Activated CD8-positive, alpha-beta T cell treated with anti-CD3 and anti-CD28 coated beads, Interleukin-2, amount 10 ng/mL, durations not matched to agents 7 days and 5 days (primary cell): ENCODE results near the gene RBM12. TPM values are rescaled to one million over a fixed set of nuclear protein-coding genes. Genes with fewer than 3 reads are reported as not detected.
"Not testable (repeated sequence)": the region's sequence is repeated elsewhere in the genome, so short reads cannot be mapped to it uniquely, and the experiment has no call there.

Source experiments
- ATAC-seq: fragments of 150-1000 bp; cut with Tn5 transposase; one replicate; pipeline ENCODE4 v1.10.0; 2021; ENCODE audit warnings: moderate library complexity
- CTCF ChIA-PET: fragments of 350-600 bp; sonication (Branson Sonifier 250); formaldehyde crosslinking; loops from one replicate; lab custom pipeline; 2021; ENCODE audit warnings: antibody characterized with exemption; lab: Charles Lee
- POLR2A ChIA-PET: fragments of 350-600 bp; sonication (Branson Sonifier 250); formaldehyde crosslinking; loops from one replicate; lab custom pipeline; 2021; ENCODE audit warnings: antibody characterized with exemption; lab: Charles Lee
- DNase-seq: peaks from one replicate; pipeline ENCODE4 v3.0.0-alpha.2; 2020
- H3K27ac Mint-ChIP-seq: one replicate; pipeline ENCODE4 v1.8.0; 2021; ENCODE audit warnings: mild to moderate bottlenecking, mixed read lengths
- H3K27me3 Mint-ChIP-seq: one replicate; pipeline ENCODE4 v1.8.0; 2021; ENCODE audit warnings: low read depth, mixed read lengths
- H3K36me3 Mint-ChIP-seq: one replicate; pipeline ENCODE4 v1.8.0; 2021; ENCODE audit warnings: low read depth, mixed read lengths
- H3K4me1 Mint-ChIP-seq: one replicate; pipeline ENCODE4 v1.8.0; 2021; ENCODE audit warnings: low read depth, mixed read lengths
- H3K4me3 Mint-ChIP-seq: one replicate; pipeline ENCODE4 v1.8.0; 2021; ENCODE audit warnings: mild to moderate bottlenecking, mixed read lengths
- H3K9me3 Mint-ChIP-seq: one replicate; pipeline ENCODE4 v1.8.0; 2022; ENCODE audit warnings: mixed read lengths; ENCODE audit not compliant: insufficient read depth
- total RNA-seq, 2 experiments: library from RNA; stranded (reverse); gene quantifications; one replicate each; pipeline ENCODE4 v1.2.3, GENCODE V29; 2021

Gene RBM12
- total RNA-seq, 2 experiments from 2014 or later = 112 to 119 TPM

DNA sequence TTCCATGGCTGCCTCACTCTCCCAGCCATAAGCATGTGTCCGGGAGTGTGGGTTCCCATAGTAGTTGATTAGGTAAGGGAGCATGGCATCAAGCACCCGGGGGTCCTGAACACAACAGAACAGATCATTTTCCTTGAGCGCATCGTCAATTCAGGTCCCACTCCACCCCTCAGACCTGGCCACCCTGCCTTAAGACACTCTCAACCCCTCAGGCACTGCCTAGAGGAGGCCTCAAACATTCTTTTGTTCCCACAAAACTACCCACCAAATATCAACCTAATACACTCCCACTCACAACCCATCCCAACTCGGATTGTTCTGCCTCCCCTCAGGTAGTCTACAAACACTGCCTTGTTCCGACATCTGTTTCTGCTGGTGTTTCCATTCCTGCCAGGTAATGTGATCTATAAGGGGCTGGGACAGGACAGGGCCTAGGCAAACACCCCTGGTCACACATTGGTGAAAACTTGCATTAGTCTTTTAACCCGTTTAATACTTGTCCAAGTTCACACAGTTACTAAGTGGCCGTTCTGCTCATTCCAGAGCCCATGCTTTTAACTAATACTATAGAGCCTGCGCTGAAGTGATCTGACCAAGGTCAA is 33.1 kb upstream of the RBM12 start:
- ATAC-seq (no peak), DNase-seq (no peak)
- H3K27ac Mint-ChIP-seq = peak overlapping the region; percentile 88
- H3K4me1 Mint-ChIP-seq = peaks cover 43% of the 10 kb centered on the region
- H3K36me3 Mint-ChIP-seq = peaks cover 53% of the 10 kb centered on the region
- no peaks in the 10 kb centered on the region for H3K27me3 Mint-ChIP-seq
- H3K4me3 Mint-ChIP-seq = peak overlapping the region; percentile 84
- CTCF ChIA-PET = no interaction called here
- no peaks in the 10 kb centered on the region for H3K9me3 Mint-ChIP-seq
- POLR2A ChIA-PET = no interaction called here

DNA sequence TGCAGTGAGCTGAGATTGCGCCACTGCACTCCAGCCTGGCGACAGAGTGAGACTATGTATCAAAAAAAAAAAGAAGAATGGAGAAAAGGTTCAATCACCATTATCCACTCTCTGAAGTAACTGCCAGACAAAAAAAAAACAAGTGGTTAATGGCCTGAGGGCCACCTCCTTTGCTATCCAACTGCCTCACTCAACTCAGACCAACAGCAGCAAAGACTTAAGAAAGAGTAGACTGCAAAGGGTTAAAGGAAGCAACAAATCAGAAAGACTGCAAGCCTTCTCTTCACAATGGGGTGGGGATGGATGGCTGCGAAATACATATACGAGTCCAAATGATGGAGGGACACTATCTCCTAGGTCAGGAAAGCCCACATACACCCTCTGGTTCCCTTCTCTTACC is 31.3 kb upstream of the RBM12 start:
- ChIA-PET CTCF (no interaction called here), POLR2A (no interaction called here)
- Mint-ChIP-seq H3K36me3 (peaks cover 39% of the 10 kb centered on the region), H3K4me1 (peaks cover 37% of the 10 kb centered on the region), H3K27me3 (no peaks in the 10 kb centered on the region), H3K9me3 (no peaks in the 10 kb centered on the region), H3K27ac (no peak overlapping the region), H3K4me3 (no peak overlapping the region)
- ATAC-seq = no peak
- DNase-seq = no peak

DNA sequence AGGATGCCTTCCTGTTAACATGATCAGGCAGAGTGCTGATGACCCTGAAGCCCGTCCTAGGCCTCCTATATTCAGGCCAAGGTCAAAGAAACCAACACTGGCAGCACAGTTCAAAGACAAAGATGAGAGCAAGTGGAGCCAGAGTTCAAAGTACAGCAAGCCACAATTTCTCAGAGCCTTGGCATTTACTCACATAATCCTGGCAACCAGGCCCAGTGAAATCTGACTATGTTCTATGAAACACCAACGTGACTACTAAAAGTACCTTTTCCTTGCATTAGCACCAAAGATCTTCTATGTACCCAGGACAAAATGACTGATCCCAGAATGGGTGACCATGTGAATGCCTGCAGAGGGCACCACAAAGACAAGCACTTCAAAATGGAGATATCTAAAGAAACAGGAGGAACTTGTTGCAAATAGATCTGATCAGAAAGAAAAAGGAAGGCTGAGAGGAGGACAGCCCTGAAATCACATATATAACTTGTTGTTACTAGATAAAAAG is 30.6 kb upstream of the RBM12 start:
- peaks cover 40% of the 10 kb centered on the region for H3K36me3 Mint-ChIP-seq
- DNase-seq (no peak), ATAC-seq (no peak)
- peaks cover 30% of the 10 kb centered on the region for H3K4me1 Mint-ChIP-seq
- H3K4me3 Mint-ChIP-seq = no peak overlapping the region
- ChIA-PET CTCF (no interaction called here), POLR2A (no interaction called here)
- H3K27me3 Mint-ChIP-seq = no peaks in the 10 kb centered on the region
- H3K27ac Mint-ChIP-seq = no peak overlapping the region
- H3K9me3 Mint-ChIP-seq = no peaks in the 10 kb centered on the region

DNA sequence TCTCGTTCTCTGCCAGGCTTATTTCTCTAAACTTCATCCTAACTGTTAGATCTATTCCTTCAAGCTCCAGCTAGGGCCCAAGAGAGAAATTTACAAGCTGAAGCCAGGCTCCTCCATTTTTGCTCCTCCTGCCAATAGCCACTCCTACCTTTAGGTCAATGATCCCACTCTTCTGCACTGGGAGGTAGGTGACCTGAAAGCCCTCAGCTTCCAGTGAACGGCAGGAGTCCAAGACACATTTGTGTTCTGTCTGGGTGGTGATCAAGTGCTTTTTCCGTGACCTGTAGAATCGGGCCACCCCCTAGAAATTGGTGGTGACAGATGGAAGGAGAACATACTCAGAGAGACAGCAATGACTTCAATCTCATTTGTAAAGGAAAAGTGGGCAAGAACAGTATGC is 25.6 kb upstream of the RBM12 start:
- H3K9me3 Mint-ChIP-seq = no peaks in the 10 kb centered on the region
- ATAC-seq = no peak
- DNase-seq = no peak
- peaks cover 36% of the 10 kb centered on the region for H3K36me3 Mint-ChIP-seq
- ChIA-PET POLR2A (interaction anchor here (0.6 kb wide), 1 partner anchor 73 kb away, joined by 3 read pairs; no protein-coding TSS in a partner anchor), CTCF (no interaction called here)
- H3K27ac Mint-ChIP-seq = no peak overlapping the region
- no peak overlapping the region for H3K4me3 Mint-ChIP-seq
- H3K27me3 Mint-ChIP-seq = no peaks in the 10 kb centered on the region
- peaks cover 2% of the 10 kb centered on the region for H3K4me1 Mint-ChIP-seq

DNA sequence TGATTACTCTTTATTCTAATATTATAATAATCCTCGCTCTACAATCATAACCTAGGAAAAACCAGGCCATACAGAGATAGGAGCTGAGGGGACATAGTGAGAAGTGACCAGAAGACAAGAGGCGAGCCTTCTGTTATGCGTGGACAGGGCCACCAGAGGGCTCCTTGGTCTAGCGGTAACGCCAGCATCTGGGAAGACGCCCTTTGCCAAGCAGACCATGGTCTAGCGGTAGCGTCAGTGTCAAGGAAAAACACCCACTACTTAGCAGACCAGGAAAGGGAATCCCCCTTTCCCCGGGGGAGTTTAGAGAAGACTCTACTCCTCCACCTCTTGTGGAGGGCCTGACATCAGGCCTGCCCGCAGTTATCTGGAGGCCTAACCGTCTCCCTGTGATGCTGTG is 22.2 kb upstream of the RBM12 start:
- DNase-seq, H3K4me3 Mint-ChIP-seq, POLR2A ChIA-PET, ATAC-seq, CTCF ChIA-PET, H3K9me3 Mint-ChIP-seq, H3K27me3 Mint-ChIP-seq, H3K4me1 Mint-ChIP-seq, H3K27ac Mint-ChIP-seq: not testable (repeated sequence)
- peaks cover 28% of the 10 kb centered on the region for H3K36me3 Mint-ChIP-seq

DNA sequence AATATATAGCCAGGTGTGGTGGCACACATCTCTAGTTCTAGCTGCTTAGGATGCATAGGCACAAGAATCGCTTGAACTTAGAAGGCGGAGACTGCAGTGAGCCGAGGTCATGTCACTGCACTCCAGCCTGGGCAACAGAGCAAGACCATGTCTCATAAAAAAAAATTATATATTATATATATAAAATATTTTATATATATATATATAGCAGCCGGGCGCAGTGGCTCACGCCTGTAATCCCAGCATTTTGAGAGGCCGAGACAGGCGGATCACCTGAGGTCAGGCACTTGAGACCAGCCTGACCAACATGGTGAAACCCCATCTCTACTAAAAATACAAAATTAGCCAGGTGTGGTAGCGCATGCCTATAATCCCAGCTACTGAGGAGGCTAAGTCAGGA is 20.7 kb upstream of the RBM12 start:
- peaks cover 28% of the 10 kb centered on the region for H3K36me3 Mint-ChIP-seq
- H3K4me1 Mint-ChIP-seq, H3K9me3 Mint-ChIP-seq, ATAC-seq, DNase-seq, H3K4me3 Mint-ChIP-seq, POLR2A ChIA-PET, H3K27me3 Mint-ChIP-seq, H3K27ac Mint-ChIP-seq: not testable (repeated sequence)
- CTCF ChIA-PET = interaction anchor here (0.7 to 1.1 kb wide), 2 partner anchors 26 to 222 kb away, joined by 3 read pairs; no protein-coding TSS in a partner anchor

DNA sequence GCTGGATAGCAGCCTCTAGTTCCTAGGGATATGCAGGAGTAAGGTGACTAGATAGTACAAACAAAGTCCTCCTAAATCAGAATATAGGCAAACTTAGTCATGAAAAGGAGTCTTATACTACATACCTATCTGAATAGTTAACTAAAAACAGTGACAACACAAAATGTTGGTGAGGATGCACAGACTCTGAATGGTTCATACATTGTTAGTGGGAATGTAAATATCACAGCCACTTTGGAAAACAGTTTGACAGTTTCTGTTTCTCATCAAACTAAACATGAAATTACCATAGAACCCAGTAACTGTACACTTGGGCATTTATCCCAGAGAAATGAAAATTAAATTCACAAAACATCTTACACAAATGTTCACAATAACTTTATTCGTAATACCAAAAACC is 17.3 kb upstream of the RBM12 start:
- no peak overlapping the region for H3K27ac Mint-ChIP-seq
- no peaks in the 10 kb centered on the region for H3K4me1 Mint-ChIP-seq

DNA sequence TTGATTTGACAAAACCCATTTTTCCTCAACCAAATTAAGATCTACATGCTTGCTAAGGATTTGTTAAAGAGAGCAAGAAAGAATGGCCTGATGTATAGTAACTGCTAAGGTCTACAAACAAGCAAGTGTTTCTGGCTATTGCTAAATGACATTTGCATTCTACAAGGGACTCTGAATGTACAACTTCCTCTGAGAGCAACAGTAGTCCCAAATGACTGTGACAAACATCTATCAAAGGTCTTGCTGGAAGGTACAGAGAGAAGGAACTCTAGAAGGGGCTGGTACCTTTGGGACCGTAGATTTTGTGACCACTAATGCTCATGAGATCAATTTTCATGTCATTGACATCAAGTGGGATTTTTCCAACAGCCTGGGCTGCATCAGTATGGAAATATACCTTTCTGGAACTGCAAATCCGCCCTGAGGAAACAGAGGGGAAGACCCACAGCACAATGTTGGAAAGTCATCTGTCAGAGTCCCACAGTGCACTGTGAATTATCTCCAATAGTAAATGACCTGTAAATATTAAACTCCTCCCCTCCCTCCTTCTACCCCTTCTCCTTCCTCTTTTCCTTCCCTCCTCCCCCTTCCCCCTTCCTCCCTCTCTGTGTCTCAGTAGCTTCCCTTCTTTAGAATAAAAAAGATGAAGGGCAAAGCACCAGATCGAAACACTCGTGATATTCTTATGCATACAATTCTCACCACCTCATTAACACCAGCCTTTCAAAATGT is 15.9 kb upstream of the RBM12 start:
- no peak overlapping the region for H3K27ac Mint-ChIP-seq
- H3K4me1 Mint-ChIP-seq = no peaks in the 10 kb centered on the region
- H3K4me3 Mint-ChIP-seq = no peak overlapping the region
- no peak for ATAC-seq
- no peak for DNase-seq
- ChIA-PET CTCF (interaction anchor here (0.6 to 1.1 kb wide), 2 partner anchors 62 to 619 kb away, joined by 3 read pairs; no protein-coding TSS in a partner anchor), POLR2A (no interaction called here)
- no peaks in the 10 kb centered on the region for H3K27me3 Mint-ChIP-seq
- H3K9me3 Mint-ChIP-seq = no peaks in the 10 kb centered on the region
- H3K36me3 Mint-ChIP-seq = peaks cover 12% of the 10 kb centered on the region

More for the DNA sequence above, 17.3 kb upstream of the RBM12 start:
- no peak overlapping the region for H3K4me3 Mint-ChIP-seq
- ChIA-PET CTCF (no interaction called here), POLR2A (no interaction called here)
- DNase-seq (no peak), ATAC-seq (no peak)
- H3K9me3 Mint-ChIP-seq = no peaks in the 10 kb centered on the region
- H3K27me3 Mint-ChIP-seq = no peaks in the 10 kb centered on the region
- peaks cover 13% of the 10 kb centered on the region for H3K36me3 Mint-ChIP-seq

DNA sequence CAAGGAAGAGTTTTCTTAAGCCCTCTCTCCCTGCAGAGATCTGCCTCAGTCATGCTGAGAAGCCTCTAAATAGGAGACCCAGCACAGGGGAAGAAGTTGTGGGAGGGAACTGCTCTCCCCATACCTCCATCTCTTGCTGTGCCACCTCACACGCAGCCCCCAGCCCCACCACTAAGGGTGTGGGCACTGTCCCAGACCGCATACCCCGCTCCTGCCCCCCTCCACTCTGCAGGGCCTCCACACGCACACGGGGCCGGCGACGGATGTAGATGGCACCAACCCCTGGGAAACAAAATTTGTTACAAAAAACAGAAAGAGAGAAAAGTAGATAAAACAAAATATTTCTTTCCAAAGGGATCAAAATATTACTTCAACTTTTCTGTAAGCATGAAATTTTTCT is 10.2 kb upstream of the RBM12 start:
- Mint-ChIP-seq H3K27ac (no peak overlapping the region), H3K27me3 (no peaks in the 10 kb centered on the region), H3K36me3 (peaks cover 37% of the 10 kb centered on the region), H3K4me3 (no peak overlapping the region), H3K9me3 (no peaks in the 10 kb centered on the region), H3K4me1 (no peaks in the 10 kb centered on the region)
- CTCF ChIA-PET = no interaction called here
- ATAC-seq (no peak), DNase-seq (no peak)
- POLR2A ChIA-PET = no interaction called here

DNA sequence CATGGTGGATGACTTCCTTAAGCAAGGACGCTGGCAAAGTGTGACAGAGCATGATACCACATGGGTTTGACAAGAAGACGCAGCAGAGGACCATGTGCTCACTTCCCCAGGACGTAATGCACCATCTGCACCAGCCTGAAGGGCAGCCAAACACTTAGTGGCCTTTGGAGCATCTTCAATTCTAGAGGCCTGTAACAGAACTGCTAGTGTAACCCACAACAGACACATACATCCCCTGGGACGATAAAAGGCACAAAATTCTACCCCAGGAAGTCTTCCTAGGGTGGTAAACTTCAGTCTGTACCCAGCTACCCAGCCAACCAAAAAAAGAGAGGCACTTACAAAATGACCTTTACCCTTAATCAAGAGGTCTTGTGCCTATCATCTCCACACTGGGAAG is 9.2 kb upstream of the RBM12 start:
- Mint-ChIP-seq H3K27ac (no peak overlapping the region), H3K36me3 (peaks cover 42% of the 10 kb centered on the region), H3K4me3 (no peak overlapping the region), H3K9me3 (no peaks in the 10 kb centered on the region), H3K4me1 (no peaks in the 10 kb centered on the region), H3K27me3 (no peaks in the 10 kb centered on the region)
- POLR2A ChIA-PET = interaction anchor here (1.3 to 1.6 kb wide), 2 partner anchors 8 to 10 kb away, joined by 3 to 4 read pairs; partner anchors contain the start of genes CPNE1 and RBM12
- no peak for ATAC-seq
- CTCF ChIA-PET = no interaction called here
- DNase-seq = no peak

DNA sequence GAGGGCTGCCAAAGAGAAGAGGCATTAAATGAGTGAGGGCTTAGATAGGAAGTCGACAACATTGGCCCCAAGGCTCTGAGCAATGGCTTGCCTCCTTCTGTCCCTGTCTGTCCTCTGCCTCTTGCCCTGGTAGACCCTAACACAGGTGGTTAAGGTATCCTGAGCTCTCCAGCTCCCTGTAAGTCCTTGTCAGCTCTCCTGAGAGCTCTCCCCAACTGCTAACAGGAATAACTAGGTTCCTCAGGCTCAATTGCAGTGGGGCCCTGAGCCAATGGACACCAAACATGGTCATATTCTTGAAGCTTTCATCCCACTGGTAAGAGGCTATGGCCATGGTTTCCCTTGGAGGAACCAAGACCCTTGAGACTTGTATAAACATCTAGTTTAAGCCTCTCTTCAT is 5.0 kb upstream of the RBM12 start:
- H3K4me3 Mint-ChIP-seq = no peak overlapping the region
- H3K4me1 Mint-ChIP-seq = peaks cover 5% of the 10 kb centered on the region
- no peaks in the 10 kb centered on the region for H3K9me3 Mint-ChIP-seq
- CTCF ChIA-PET = interaction anchor here (1.3 to 1.9 kb wide), 3 partner anchors 12 to 206 kb away, joined by 3 to 5 read pairs (median 4); no protein-coding TSS in a partner anchor
- peaks cover 48% of the 10 kb centered on the region for H3K36me3 Mint-ChIP-seq
- DNase-seq = no peak
- POLR2A ChIA-PET = interaction anchor here (0.6 kb wide), 1 partner anchor 67 kb away, joined by 3 read pairs; no protein-coding TSS in a partner anchor
- no peak overlapping the region for H3K27ac Mint-ChIP-seq
- ATAC-seq = no peak
- H3K27me3 Mint-ChIP-seq = no peaks in the 10 kb centered on the region

DNA sequence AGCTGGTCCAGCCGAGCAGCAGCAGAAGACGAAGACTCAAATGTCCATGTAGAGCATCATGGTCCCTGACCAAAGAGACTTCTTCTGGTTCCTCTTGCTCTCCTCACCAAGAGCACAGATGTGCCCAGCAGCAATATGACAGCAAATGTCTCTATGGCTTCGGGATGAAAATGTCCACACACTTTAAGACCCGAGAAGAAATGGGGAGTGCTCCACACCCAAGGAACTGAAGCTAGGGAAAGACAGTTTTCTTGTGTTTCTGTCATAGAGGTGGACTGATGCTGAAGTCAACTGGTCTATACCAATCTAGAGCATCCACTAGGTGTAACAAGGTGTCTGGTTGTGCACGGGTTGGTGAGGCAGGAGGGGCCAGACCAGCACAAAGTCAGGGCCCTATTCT is 4.5 kb upstream of the RBM12 start:
- Mint-ChIP-seq H3K36me3 (peaks cover 47% of the 10 kb centered on the region), H3K9me3 (no peaks in the 10 kb centered on the region), H3K4me1 (peaks cover 5% of the 10 kb centered on the region), H3K4me3 (no peak overlapping the region), H3K27ac (no peak overlapping the region), H3K27me3 (no peaks in the 10 kb centered on the region)
- CTCF ChIA-PET = interaction anchor here (1.2 to 1.9 kb wide), 2 partner anchors 12 to 285 kb away, joined by 4 read pairs; partner anchors contain the start of gene SCAND1
- POLR2A ChIA-PET = interaction anchor here (1.6 kb wide), 1 partner anchor 73 kb away, joined by 5 read pairs; the partner anchor contains the start of gene RBM39
- DNase-seq (no peak), ATAC-seq (no peak)
